HG02852 (cell line): ENCODE results near the gene PREX1.

ENCODE experiments used
- ATAC-seq: cut with Tn5 transposase; IDR thresholded peaks from one replicate; pipeline ENCODE4 v1.9.1; 2021; ENCODE audit warnings: mild to moderate bottlenecking, moderate library complexity; ENCODE audit not compliant: unreplicated experiment

Gene PREX1

DNA sequence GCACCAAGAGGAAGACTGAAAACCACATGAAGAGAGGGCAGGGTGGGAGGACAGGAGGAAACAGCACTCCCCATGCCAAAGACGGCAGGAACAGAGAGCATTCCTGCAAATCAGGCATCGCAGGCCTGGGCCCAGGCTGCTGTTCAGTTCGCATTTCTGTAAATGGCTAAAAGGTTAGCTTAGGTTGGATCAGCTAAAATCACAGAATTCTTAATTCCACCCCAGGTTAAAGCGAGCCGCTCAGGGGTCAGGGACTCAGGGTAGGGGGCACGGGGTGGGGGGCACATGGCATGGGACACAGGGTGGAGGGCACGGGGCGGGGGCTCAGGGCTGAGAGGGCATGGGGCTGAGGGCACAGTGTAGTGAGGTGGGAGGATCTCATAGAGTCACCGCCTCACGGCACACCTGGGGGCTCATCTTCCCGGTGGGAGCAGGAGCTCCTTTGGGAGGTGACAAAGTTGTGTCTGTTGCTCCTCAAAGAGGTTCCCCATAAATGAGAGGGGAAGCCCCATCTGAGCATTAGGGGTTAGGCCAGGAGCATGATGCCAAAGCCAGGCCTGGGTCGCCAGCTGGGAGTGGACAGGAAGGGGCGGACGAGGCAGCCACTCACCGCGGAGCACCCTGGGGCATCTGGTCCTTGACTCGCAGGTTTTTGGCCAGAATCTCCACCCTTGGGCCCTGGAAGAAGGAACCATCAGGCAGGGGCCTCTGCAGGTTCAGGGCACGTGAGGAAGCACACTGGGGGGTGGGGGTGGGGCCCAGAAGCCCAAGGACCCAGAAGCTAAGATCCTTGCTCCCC, 200.7 kb downstream of the PREX1 start:
- no peak for ATAC-seq

DNA sequence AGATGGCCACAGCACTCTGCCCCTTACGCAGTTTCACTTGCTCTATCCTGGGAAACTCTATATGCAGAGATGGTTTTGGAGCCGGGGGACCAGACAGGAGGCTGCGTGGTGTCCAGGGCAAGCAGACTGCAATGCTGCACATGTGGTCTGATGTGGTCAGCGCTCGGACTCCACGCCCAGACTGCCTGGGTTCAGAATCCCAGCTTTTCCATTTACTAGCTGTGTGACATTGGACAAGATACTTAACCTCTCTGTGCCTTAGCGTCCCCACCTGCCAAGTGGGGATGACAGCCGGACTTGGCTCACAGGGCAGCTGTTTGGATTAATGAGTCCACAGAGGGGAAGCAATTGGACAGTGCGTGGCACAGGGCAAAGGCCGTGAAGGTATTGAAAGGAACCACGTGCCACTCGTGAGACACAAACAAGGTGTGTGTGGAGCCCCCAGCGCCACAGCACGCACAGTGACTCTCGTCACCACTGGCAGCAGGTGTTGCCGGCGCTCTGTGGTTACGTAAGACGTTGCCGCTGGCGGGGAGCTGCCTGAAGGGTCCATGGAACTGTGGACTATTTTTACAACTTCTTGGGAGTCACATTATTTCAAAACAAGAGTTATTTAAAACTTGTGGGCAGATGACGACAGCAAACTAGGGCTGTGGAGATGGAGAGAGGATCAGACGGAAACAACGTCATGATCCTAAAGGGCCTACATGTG, 201.4 kb downstream of the PREX1 start:
- ATAC-seq: no peak

DNA sequence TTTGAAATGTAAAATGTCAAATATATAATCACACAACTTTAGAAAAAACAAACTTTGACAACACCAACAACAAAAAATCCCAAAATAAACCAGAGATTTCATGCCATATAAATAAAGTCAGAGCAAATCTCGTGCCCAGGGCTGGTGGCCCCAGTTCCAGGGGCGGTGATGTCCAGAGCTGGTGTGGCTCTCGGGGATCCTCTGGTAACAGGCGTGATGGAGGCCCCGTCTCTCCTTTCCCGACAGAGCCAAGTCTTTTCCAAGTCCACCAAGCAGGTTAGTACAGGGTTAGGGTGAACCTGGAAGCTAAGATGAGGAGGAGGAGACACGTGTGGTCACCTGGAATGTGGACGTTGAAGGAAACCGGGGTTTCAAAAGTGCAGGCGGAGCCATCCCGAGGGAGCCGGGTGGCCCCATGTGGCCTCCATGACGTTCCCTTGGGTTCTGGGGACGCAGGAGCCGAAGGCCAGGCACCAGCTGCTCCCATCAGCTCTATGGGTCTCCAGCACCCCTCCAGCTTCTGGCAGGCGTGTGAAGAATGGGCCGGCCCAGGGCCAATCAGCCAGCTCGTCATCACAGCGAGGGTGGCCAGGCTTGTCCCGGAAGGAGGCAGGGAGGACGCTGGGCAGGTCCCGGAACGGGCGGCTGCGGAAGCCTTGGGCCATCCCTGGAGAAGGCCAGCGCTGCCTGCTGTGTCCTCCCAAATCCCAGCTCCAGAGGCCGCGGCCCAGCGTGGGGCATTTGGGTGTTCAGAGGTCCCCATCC, 202.5 kb downstream of the PREX1 start:
- ATAC-seq: no peak

DNA sequence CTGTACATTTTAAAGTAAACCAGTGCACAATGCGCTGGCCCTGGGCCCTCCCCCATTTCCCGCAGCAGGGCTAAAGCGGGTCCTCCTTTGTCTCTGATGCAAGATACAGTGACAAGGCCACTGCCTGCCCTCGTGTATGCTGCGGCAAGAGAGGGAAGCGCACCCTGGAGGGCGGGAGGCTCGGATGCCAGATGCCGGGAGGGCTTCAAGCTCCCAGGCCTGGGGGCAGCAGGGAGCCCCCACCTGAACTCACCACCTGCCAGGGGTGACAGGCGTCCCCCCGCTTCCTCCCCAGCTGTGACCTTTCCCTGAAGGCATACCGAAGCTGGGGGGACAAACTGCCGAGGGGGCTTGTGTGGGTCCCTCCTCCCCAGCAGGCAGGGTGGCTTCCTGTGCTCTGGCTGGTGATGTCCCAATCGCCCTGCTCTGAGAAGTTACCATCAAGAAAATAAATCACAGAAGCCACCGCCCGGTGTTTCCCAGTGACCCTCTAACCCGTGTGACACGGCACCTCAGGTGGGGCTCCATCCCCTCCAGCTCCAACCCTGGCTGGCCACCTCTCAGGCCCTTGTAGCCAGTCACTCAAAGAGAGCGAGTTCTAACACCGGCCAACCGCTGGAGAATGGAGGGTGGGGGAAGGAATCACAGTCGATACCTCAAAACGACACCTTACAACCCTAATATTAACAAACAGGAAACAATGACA, 203.3 kb downstream of the PREX1 start:
- ATAC-seq: no peak

DNA sequence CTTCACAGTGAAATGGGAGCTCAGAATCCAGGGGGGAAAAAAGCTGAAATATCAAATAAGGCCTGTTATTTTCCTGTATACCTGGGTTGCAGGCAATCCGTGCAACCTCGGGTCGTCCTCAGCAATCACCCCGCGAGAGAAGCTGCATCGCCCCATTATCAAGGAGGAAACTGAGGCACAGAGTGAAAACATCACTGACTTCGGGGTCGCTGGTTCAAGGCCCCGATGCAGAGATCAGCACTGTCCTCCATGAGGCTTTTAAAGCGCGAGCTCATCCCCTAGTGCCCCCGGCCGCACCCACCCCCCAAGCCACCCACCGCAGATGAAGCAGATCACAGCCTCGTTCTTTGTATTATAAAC, 203.9 kb downstream of the PREX1 start:
- no peak for ATAC-seq

DNA sequence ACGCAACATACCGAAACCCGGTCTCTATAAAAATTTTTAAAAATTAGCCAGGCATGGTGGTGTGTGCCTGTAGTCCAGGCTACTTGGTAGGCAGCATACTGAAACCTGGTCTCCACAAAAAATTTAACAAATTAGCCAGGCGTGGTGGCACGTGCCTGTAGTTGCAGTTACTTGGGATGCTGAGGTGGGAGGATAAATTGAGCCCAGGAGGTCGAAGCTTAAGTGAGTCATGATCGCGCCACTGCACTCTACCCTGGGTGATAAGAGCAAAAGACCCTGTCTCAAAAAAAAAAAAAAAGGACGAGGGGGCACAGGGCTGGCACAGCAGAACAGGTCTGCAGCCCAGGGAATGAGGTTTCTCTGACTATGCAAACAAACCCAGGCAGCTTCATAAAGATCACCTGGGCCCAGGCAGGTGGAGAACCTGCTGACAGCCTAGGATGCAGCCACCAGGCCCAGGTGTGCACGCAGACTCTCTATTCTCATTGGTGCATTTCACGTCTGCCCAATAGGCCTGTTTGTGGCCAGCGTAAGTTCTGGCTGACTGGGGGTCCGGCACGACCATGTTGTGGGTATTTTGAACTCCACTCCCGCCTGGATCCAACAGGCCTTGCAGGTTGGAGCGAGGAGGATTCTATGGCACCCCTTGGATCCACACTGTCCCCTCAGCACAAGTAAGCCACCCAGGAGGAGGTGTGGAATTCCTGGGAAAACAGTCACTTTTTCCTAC, 204.5 kb downstream of the PREX1 start:
- ATAC-seq: no peak

DNA sequence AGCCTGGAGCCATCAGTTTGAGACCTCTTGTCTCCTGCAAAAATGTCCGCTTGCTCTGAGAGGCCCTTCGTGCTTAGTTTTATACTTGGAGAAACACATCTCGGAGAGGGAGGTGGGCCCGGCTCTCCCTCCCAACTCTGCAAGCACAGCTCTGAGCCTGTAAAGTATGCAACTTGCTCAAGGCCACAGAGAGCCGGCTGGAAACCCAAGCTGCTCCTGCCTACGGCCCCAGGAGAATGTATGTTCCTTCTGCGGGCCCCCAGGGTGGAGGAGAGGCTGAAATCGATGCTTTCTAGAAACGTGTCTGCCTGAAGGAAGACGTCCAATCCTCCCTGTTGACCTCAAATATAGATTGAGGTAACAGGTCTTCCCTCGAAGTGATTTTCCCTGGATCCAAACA, 205.4 kb downstream of the PREX1 start:
- ATAC-seq: no peak

DNA sequence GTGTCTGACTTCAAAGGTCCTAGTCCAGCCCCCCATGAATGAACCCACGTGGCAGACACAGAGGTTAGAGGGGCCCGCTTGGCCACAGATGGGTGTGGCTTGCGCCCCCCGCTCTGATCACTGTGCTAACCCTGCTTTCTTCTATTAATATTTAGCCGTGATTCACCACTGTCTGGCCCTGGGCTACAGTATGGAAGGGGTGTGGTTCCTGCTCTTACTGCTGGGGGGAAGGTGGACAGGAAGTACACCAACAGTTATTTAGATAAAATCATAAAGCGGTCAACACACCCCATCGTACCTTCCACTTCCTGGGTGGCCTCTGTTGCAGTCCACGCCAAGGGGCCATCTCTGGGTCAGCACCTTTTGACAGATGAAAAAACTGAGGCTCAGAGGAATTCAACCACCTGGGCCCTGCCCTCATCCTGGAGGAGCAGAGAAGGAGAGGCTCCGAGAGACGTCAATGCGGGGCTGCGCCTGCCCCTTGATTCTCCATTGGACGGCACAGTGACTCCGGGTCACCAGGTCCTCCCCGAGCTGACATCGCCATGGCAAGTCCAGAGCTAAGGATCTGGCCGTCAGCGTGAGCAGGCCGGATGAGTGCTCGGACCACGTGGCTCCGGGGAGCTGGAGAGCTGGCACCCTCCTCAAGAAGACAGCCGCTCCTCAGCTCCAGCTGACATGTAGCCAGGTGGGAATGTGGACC, 206.3 kb downstream of the PREX1 start:
- no peak for ATAC-seq

DNA sequence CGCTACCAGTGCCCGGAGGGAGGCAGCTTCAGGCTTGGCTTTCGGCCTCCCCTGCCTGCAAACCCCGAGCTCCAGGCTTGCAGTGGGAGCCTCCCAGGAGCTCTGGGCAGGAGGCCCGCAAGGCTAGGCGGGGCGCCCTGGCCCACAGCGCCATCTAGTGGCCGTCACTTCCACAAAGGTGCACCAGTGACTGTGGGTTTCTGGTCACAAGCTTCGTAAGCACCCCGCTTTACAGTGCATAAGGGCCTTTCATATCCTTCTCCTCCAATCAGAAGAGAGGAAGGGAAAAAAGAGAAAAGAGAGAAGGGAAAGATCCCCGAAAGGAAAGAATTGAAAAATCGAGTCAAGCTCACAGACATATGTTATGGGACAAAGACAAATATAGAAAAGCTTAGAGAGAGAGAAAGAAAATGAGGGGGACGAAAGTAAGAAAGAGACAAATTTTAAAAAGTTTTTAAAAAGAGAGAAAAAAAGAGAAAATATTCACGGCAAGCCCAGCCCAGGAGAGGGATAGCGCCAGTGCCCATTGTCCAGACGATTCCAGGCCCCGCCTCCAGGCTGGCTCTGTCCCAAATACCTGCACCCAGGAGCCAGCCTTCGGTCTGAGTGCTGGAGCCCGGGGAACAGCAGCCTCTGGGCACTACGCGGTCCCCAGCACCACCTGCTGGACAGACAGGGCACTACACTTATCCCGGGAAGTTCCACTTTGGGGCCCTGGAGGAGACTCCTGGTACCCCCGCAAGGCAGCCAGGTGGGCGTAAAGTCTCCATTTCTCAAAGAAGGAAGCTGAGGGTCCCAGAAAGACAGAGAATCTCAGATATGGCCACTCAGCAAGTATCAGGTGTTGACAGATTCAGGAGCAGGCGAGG, 207.1 kb downstream of the PREX1 start:
- ATAC-seq: peak; percentile 63

DNA sequence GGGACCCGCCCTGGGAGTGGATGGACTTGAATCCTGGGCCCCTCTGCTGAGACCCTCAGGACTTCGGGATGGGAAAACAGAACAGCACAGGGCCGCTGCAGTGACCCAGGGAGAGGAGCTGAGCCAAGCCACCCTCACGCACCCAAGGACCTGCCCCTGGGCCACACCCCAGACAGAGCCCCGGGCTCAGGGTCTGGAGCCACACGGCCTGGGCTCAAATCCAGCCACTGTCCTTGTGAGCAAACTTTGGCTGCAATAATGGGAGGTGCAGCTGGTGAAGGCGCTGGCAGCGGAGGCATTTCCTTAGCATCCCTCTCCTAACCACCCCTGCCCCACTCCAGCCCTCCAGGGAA, 207.7 kb downstream of the PREX1 start:
- ATAC-seq: no peak

DNA sequence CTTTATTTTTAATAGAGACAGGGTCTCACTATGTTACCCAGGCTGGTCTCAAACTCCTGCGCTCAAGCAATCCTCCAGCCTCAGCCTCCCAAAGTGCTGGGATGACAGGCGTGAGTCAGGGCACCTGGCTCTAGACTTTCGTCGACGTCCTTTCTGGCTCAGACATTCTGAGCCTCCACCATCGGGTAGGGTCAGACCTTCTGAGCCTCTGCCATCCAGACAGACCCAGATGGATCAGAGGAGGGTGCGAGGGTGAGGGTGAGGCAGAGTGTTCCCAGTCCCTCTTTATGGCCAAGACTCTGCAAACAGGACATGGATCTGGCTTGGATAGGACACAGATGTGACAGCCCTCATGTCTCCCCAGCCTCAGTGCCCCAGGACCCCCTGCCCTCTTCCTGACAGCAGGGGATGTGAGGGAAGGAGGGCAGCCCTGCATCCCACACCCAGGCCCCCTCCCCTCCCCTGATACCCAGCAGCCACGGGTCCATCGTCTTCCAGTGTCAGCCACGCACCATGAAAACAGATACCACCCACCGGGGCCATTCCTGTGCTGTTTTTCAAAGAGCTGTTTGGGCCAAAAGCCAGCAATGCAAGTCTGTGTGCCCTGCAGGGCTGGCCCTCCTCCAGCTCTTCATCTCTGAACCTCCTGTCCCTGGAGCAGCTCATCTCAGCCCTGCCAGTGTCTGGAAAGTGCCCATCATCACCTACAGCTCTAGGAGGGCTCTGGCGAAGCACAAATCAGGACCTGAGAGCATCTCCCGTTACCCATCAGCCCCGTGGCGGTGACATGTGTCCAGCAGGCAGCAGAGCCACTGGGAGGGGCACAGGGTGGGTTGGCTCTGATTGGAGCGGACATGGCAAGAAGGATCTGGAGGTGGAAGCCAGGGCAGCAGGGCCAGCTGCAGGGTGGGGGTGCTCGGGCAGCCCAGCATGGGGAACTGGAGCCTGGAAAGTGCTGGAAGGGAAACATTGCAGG, 208.4 kb downstream of the PREX1 start:
- no peak for ATAC-seq

DNA sequence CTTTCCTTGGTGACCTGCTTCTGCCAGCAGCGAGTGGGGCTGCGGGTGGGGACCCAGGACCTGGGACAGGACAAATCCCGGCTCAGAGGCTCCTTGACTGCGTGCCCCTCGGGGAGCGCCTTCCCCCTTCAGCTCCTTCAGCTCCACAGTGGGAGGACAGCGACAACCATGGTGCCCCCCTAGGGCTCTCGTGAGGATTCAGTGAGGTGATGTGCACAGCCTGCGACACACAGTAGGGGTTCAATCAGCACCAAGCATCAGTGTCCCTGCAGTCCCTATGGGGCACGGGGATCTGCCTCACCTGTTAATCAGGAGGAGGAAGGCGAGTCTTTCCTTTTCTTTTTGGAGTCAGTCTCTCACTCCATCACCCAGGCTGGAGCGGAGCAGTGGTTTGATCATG, 209.2 kb downstream of the PREX1 start:
- ATAC-seq: no peak

DNA sequence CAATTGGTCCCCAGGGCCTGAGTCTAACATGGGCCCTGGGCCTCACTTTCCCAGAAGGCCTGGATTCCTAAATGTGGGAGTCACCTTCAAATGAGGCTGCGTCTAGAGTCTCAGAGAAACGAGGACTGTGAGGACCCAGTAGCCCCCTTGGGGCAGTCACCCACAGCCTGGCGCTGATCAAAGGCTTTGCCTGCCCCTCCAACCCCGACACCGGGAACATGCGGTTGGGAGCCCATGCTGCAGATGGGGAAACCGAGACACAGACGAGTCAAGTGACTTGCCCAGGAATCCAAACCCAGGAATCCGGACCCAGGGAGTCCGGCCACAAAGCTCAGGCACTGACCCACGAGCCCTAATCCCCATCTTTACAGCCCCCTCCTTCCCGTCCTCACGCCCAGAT, 209.7 kb downstream of the PREX1 start:
- no peak for ATAC-seq

DNA sequence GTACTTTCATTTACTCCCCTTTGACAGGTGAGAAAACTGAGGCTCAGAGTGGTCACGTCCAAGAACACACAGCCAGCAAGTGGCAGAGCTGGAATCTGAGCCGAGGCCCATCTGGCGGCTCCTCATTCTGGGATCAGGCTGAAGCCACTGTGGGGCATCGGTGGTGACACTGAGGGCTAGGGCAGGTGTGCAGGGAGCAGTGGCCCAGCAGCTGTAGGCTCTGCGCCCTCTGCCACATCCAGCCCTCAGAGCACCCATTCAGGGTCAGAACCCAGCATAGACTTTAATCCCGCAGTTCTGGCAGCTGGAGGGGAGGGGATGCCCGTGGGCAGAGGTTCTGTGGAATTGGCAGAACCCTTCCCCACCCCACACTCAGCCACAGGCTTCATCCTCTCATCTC, 210.3 kb downstream of the PREX1 start:
- ATAC-seq: no peak

DNA sequence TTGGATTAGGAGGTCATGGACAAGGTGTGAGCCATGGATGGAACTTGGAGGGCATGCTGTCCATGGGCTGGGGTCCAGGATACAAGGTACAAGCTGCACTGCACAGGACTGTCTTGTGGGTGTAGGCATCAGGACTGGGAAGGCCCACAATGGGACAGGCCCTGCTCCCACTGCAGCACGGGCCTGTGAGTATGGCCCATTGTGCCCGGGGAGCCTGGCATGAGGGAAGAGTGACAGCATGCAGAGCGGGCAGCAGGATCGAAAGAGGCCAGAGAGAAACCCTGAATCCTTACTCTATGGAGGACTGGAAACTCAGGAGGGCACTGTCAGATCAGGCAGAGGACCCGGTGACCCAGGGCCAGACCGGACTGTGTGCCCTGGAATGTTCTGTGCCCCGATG, 211.3 kb downstream of the PREX1 start:
- ATAC-seq: no peak

DNA sequence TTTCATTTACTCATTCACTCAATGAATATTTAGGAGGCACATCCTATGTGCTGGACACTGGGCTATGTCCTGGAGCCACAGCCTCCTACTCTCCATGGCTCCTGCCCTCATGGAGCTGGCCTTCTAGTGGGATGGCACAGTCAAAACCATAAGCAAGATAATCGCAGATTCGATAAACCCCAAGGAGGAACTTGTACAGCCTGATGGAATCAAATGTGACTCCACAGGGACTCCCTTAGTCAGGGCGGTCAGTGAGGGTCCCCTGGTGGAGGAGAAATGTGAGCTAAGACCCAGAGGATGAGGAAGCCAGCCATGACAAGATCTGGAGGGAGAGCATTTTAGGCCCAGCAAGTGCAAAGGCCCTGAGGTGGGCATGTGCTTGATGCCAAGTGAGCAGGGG, 211.9 kb downstream of the PREX1 start:
- ATAC-seq: no peak

DNA sequence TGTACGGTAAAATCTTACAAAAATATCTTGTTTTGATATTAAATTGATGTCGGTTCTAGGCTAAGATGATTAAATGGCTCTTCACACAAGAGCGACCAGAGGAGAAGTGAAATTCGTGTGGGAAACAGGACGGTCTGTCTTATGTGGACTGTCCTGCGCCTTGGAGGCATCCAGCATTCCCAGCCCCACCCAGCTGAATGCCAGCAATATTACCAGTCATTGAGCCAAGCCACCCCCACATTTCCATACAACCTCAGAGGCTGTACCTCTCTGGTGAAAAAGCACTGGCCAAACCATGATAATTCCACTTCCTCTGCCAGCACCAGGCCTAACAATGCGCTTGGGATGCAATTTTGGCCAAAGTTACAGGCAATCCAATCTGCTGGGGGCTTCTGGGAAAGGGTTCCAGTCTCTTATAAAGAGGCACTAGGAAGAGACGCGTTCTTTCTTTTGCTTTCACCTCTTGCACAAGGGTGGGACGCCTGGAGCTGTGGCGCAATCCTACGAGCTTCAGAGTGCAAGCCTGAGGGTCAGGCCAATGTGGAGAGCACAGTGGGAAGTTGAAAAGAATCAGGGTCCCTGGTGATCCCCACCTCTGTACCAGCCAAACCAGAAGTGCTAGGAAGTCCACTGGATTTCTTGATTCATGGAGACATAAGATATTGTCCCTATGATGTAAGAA, 213.1 kb downstream of the PREX1 start:
- ATAC-seq: no peak
